ENCODE data around the gene TSC22D3.

DNA sequence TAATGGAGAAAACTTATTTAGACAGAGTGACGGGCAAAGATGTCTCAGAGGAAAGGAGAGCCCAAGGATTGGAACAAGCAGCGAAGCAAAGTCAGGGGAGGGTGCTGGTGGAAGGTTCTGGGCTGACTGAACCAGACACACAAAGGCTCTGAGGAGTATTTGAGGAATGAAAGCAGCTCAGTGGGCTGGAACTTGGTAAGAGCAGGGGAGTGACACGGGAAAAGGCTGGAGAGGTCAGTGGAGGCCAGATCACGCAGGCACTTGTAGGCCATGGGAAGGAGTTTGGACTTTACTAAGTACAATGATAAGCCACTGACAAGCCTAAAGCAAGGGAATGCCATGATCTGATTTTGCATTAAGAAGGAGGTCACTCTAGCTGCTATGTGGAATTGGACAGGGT lies 71.4 kb downstream of the TSC22D3 start:
- no peak for TF ChIP-seq SIN3A (IDR thresholded peaks at IDR 0.05; ENCODE audit: borderline replicate concordance, insufficient read depth, low read length)
- TF ChIP-seq, protein P1, sequence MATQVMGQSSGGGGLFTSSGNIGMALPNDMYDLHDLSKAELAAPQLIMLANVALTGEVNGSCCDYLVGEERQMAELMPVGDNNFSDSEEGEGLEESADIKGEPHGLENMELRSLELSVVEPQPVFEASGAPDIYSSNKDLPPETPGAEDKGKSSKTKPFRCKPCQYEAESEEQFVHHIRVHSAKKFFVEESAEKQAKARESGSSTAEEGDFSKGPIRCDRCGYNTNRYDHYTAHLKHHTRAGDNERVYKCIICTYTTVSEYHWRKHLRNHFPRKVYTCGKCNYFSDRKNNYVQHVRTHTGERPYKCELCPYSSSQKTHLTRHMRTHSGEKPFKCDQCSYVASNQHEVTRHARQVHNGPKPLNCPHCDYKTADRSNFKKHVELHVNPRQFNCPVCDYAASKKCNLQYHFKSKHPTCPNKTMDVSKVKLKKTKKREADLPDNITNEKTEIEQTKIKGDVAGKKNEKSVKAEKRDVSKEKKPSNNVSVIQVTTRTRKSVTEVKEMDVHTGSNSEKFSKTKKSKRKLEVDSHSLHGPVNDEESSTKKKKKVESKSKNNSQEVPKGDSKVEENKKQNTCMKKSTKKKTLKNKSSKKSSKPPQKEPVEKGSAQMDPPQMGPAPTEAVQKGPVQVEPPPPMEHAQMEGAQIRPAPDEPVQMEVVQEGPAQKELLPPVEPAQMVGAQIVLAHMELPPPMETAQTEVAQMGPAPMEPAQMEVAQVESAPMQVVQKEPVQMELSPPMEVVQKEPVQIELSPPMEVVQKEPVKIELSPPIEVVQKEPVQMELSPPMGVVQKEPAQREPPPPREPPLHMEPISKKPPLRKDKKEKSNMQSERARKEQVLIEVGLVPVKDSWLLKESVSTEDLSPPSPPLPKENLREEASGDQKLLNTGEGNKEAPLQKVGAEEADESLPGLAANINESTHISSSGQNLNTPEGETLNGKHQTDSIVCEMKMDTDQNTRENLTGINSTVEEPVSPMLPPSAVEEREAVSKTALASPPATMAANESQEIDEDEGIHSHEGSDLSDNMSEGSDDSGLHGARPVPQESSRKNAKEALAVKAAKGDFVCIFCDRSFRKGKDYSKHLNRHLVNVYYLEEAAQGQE (IDR thresholded peaks at IDR 0.05; ENCODE audit: insufficient read depth in 1 of 2, low read depth in 2 of 2, low read length in 2 of 2) = no peak
- no peak for TF ChIP-seq TAF1 (IDR thresholded peaks at IDR 0.05; ENCODE audit: borderline replicate concordance, insufficient read depth, low read length)

Measured in PFSK-1 (cell line).